Measurements from ENCODE around the gene DOLK. TPM values are rescaled to one million over a fixed set of nuclear protein-coding genes. Genes with fewer than 3 reads are reported as not detected.

DOLK gene
- total RNA-seq, 1 experiment from 2014 or later: 12.0 TPM

- ATAC-seq (no peak), DNase-seq (ENCODE audit: low read depth, low spot score) (no peak)
- no peak overlapping the region for H3K9ac ChIP-seq (ENCODE audit: low read length)
- BruUV-seq (replicated peaks): no TSS peak
- peaks cover 4% of the 10 kb centered on the region; the same call in 1 of the 2 replicates for H3K79me2 ChIP-seq (ENCODE audit: insufficient read depth, low read length)
- H3K4me1 ChIP-seq (ENCODE audit: control insufficient read depth in 1 of 2, insufficient read depth in 2 of 2, low read length in 2 of 2): no peaks in the 10 kb centered on the region
- TF ChIP-seq REST (IDR thresholded peaks at IDR 0.05; ENCODE audit: low read depth): no peak
- no peak for TF ChIP-seq ZBTB33 (IDR thresholded peaks at IDR 0.05; ENCODE audit: extremely low read depth, insufficient replicate concordance, low read length)
- no peak for TF ChIP-seq ZFX (IDR thresholded peaks at IDR 0.05)
- no peak for TF ChIP-seq EZH2 (IDR thresholded peaks at IDR 0.05)
- no peak for TF ChIP-seq FOSL1 (IDR thresholded peaks at IDR 0.05; ENCODE audit: low read depth)
- TF ChIP-seq POLR2A (IDR thresholded peaks at IDR 0.05; ENCODE audit: borderline replicate concordance, extremely low read depth, insufficient read depth, insufficient read length): no peak
- no peak for TF ChIP-seq POLR2AphosphoS5 (IDR thresholded peaks at IDR 0.05; ENCODE audit: low read depth, low read length)
- TF ChIP-seq EZH2phosphoT487 (IDR thresholded peaks at IDR 0.05; ENCODE audit: borderline replicate concordance): no peak
- no peak for TF ChIP-seq ATF3 (IDR thresholded peaks at IDR 0.05)
- H2AFZ ChIP-seq (ENCODE audit: low read depth, low read length, poor library complexity, severe bottlenecking): no peak overlapping the region
- ChIA-PET CTCF (no interaction called here), RAD21 (ENCODE audit: low non-redundant PET in 1 of 2, low total read pairs in 2 of 2, uncharacterized antibody in 2 of 2, unreplicated experiment in 2 of 2) (interaction anchor here in 1 of 2 experiments (0.8 kb wide), 1 partner anchor 349 kb away, joined by 4 read pairs; no protein-coding TSS in a partner anchor), POLR2A (no interaction called here)
- no peaks in the 10 kb centered on the region for H3K9me2 ChIP-seq (ENCODE audit: insufficient read depth)
- peaks cover 53 to 58% of the 10 kb centered on the region in 2 experiments for H3K36me3 ChIP-seq (ENCODE audit: control insufficient read depth in 1 of 2, insufficient read depth in 2 of 2, low read length in 2 of 2)
- H3K9me3 ChIP-seq (ENCODE audit: control insufficient read depth in 1 of 2, insufficient read depth in 1 of 2, low read depth in 1 of 2, low read length in 2 of 2): no peaks in the 10 kb centered on the region
- H3K27ac ChIP-seq (ENCODE audit: low read depth, low read length): no peak overlapping the region
- no peak overlapping the region for H3K4me2 ChIP-seq (ENCODE audit: low read length)
- no peak overlapping the region for H3K4me3 ChIP-seq (replicated peaks in 1 of 2; ENCODE audit: low read depth in 1 of 2, low read length in 2 of 2)
- no peaks in the 10 kb centered on the region for H4K20me1 ChIP-seq (ENCODE audit: insufficient read depth)
- no peaks in the 10 kb centered on the region for H3K27me3 ChIP-seq (ENCODE audit: insufficient read depth, low read length)
- intact Hi-C loops (cut with micrococcal nuclease): no loop called here
Observed at GRCh38 chr9:128986671-128987070, 39.3 kb upstream of the DOLK start.
